Measurements from ENCODE around the gene ADAM8.

ADAM8 gene

GRCh38 chr10:133264461-133264860, 12.2 kb downstream of the ADAM8 start:
- Histone ChIP-seq H3K9me3 (ENCODE audit: control insufficient read depth in 1 of 2, low read length in 2 of 2) (no peaks in the 10 kb centered on the region), H3K27me3 (ENCODE audit: low read depth, low read length) (no peaks in the 10 kb centered on the region), H3K27ac (ENCODE audit: low read length) (no peak overlapping the region)

GRCh38 chr10:133263674-133264073, 13.0 kb downstream of the ADAM8 start:
- H3K27ac ChIP-seq (ENCODE audit: low read length) = no peak overlapping the region
- no peak overlapping the region for H3K4me3 ChIP-seq (ENCODE audit: low read depth in 1 of 2, low read length in 2 of 2)
- H3K4me1 ChIP-seq (ENCODE audit: control insufficient read depth in 1 of 2, insufficient read depth in 2 of 2, low read length in 2 of 2) = peaks cover 4 to 22% of the 10 kb centered on the region in 2 donors
- no peaks in the 10 kb centered on the region for H3K27me3 ChIP-seq (ENCODE audit: low read depth, low read length)
- no peaks in the 10 kb centered on the region for H3K9me3 ChIP-seq (ENCODE audit: control insufficient read depth in 1 of 2, low read length in 2 of 2)
- H3K36me3 ChIP-seq (ENCODE audit: control insufficient read depth in 1 of 2, insufficient read depth in 2 of 2, low read length in 2 of 2) = peaks cover 0 to 4% of the 10 kb centered on the region in 2 donors

More at GRCh38 chr10:133264461-133264860, 12.2 kb downstream of the ADAM8 start:
- no peak overlapping the region for H3K4me3 ChIP-seq (ENCODE audit: low read depth in 1 of 2, low read length in 2 of 2)
- H3K36me3 ChIP-seq (ENCODE audit: control insufficient read depth in 1 of 2, insufficient read depth in 2 of 2, low read length in 2 of 2) = peaks cover 0 to 7% of the 10 kb centered on the region in 2 donors
- peaks cover 0 to 21% of the 10 kb centered on the region in 2 donors for H3K4me1 ChIP-seq (ENCODE audit: control insufficient read depth in 1 of 2, insufficient read depth in 2 of 2, low read length in 2 of 2)

GRCh38 chr10:133262696-133263095, 14.0 kb downstream of the ADAM8 start:
- Histone ChIP-seq H3K4me3 (ENCODE audit: low read depth in 1 of 2, low read length in 2 of 2) (peak overlapping the region in 1 of 2 donors; percentile 42), H3K27ac (ENCODE audit: low read length) (no peak overlapping the region), H3K36me3 (ENCODE audit: control insufficient read depth in 1 of 2, insufficient read depth in 2 of 2, low read length in 2 of 2) (no peaks in the 10 kb centered on the region), H3K27me3 (ENCODE audit: low read depth, low read length) (no peaks in the 10 kb centered on the region), H3K9me3 (ENCODE audit: control insufficient read depth in 1 of 2, low read length in 2 of 2) (no peaks in the 10 kb centered on the region), H3K4me1 (ENCODE audit: control insufficient read depth in 1 of 2, insufficient read depth in 2 of 2, low read length in 2 of 2) (peaks cover 4 to 30% of the 10 kb centered on the region in 2 donors)

- Histone ChIP-seq H3K36me3 (ENCODE audit: control insufficient read depth in 1 of 2, insufficient read depth in 2 of 2, low read length in 2 of 2) (no peaks in the 10 kb centered on the region), H3K27me3 (ENCODE audit: low read depth, low read length) (no peaks in the 10 kb centered on the region), H3K9me3 (ENCODE audit: control insufficient read depth in 1 of 2, low read length in 2 of 2) (no peaks in the 10 kb centered on the region), H3K27ac (ENCODE audit: low read length) (no peak overlapping the region), H3K4me1 (ENCODE audit: control insufficient read depth in 1 of 2, insufficient read depth in 2 of 2, low read length in 2 of 2) (peaks cover 4 to 31% of the 10 kb centered on the region in 2 donors), H3K4me3 (ENCODE audit: low read depth in 1 of 2, low read length in 2 of 2) (peak overlapping the region in 1 of 2 donors; percentile 64)
Observed at GRCh38 chr10:133261726-133262325, 14.8 kb downstream of the ADAM8 start.

- peak overlapping the region; percentile 46 to 64 for H3K4me3 ChIP-seq (ENCODE audit: low read depth in 1 of 2, low read length in 2 of 2)
- no peaks in the 10 kb centered on the region for H3K27me3 ChIP-seq (ENCODE audit: low read depth, low read length)
- no peaks in the 10 kb centered on the region for H3K9me3 ChIP-seq (ENCODE audit: control insufficient read depth in 1 of 2, low read length in 2 of 2)
- no peak overlapping the region for H3K27ac ChIP-seq (ENCODE audit: low read length)
- H3K36me3 ChIP-seq (ENCODE audit: control insufficient read depth in 1 of 2, insufficient read depth in 2 of 2, low read length in 2 of 2) = no peaks in the 10 kb centered on the region
- H3K4me1 ChIP-seq (ENCODE audit: control insufficient read depth in 1 of 2, insufficient read depth in 2 of 2, low read length in 2 of 2) = peaks cover 4 to 31% of the 10 kb centered on the region in 2 donors
Observed at GRCh38 chr10:133260895-133261725, 15.6 kb downstream of the ADAM8 start.

GRCh38 chr10:133259602-133259989, 17.1 kb downstream of the ADAM8 start:
- no peaks in the 10 kb centered on the region for H3K9me3 ChIP-seq (ENCODE audit: control insufficient read depth in 1 of 2, low read length in 2 of 2)
- no peaks in the 10 kb centered on the region for H3K27me3 ChIP-seq (ENCODE audit: low read depth, low read length)
- no peak overlapping the region for H3K27ac ChIP-seq (ENCODE audit: low read length)
- H3K4me1 ChIP-seq (ENCODE audit: control insufficient read depth in 1 of 2, insufficient read depth in 2 of 2, low read length in 2 of 2) = peaks cover 4 to 31% of the 10 kb centered on the region in 2 donors
- H3K4me3 ChIP-seq (ENCODE audit: low read depth in 1 of 2, low read length in 2 of 2) = no peak overlapping the region
- no peaks in the 10 kb centered on the region for H3K36me3 ChIP-seq (ENCODE audit: control insufficient read depth in 1 of 2, insufficient read depth in 2 of 2, low read length in 2 of 2)

- Histone ChIP-seq H3K4me3 (ENCODE audit: low read depth in 1 of 2, low read length in 2 of 2) (no peak overlapping the region), H3K9me3 (ENCODE audit: control insufficient read depth in 1 of 2, low read length in 2 of 2) (no peaks in the 10 kb centered on the region), H3K27me3 (ENCODE audit: low read depth, low read length) (no peaks in the 10 kb centered on the region), H3K27ac (ENCODE audit: low read length) (no peak overlapping the region), H3K36me3 (ENCODE audit: control insufficient read depth in 1 of 2, insufficient read depth in 2 of 2, low read length in 2 of 2) (no peaks in the 10 kb centered on the region), H3K4me1 (ENCODE audit: control insufficient read depth in 1 of 2, insufficient read depth in 2 of 2, low read length in 2 of 2) (peaks cover 4 to 31% of the 10 kb centered on the region in 2 donors)
Observed at GRCh38 chr10:133258818-133259601, 17.7 kb downstream of the ADAM8 start.

GRCh38 chr10:133258066-133258817, 18.4 kb downstream of the ADAM8 start:
- no peaks in the 10 kb centered on the region for H3K36me3 ChIP-seq (ENCODE audit: control insufficient read depth in 1 of 2, insufficient read depth in 2 of 2, low read length in 2 of 2)

GRCh38 chr10:133257489-133258065, 19.1 kb downstream of the ADAM8 start:
- H3K9me3 ChIP-seq (ENCODE audit: control insufficient read depth in 1 of 2, low read length in 2 of 2) = no peaks in the 10 kb centered on the region
- no peak overlapping the region for H3K4me3 ChIP-seq (ENCODE audit: low read depth in 1 of 2, low read length in 2 of 2)
- H3K27ac ChIP-seq (ENCODE audit: low read length) = no peak overlapping the region
- no peaks in the 10 kb centered on the region for H3K27me3 ChIP-seq (ENCODE audit: low read depth, low read length)
- no peaks in the 10 kb centered on the region for H3K36me3 ChIP-seq (ENCODE audit: control insufficient read depth in 1 of 2, insufficient read depth in 2 of 2, low read length in 2 of 2)
- H3K4me1 ChIP-seq (ENCODE audit: control insufficient read depth in 1 of 2, insufficient read depth in 2 of 2, low read length in 2 of 2) = peaks cover 4 to 30% of the 10 kb centered on the region in 2 donors

More at GRCh38 chr10:133258066-133258817, 18.4 kb downstream of the ADAM8 start:
- no peaks in the 10 kb centered on the region for H3K27me3 ChIP-seq (ENCODE audit: low read depth, low read length)
- H3K4me3 ChIP-seq (ENCODE audit: low read depth in 1 of 2, low read length in 2 of 2) = no peak overlapping the region
- H3K9me3 ChIP-seq (ENCODE audit: control insufficient read depth in 1 of 2, low read length in 2 of 2) = no peaks in the 10 kb centered on the region
- no peak overlapping the region for H3K27ac ChIP-seq (ENCODE audit: low read length)
- peaks cover 4 to 31% of the 10 kb centered on the region in 2 donors for H3K4me1 ChIP-seq (ENCODE audit: control insufficient read depth in 1 of 2, insufficient read depth in 2 of 2, low read length in 2 of 2)

GRCh38 chr10:133255323-133255722, 21.3 kb downstream of the ADAM8 start:
- peaks cover 4 to 16% of the 10 kb centered on the region in 2 donors for H3K4me1 ChIP-seq (ENCODE audit: control insufficient read depth in 1 of 2, insufficient read depth in 2 of 2, low read length in 2 of 2)
- H3K9me3 ChIP-seq (ENCODE audit: control insufficient read depth in 1 of 2, low read length in 2 of 2) = no peaks in the 10 kb centered on the region
- no peak overlapping the region for H3K27ac ChIP-seq (ENCODE audit: low read length)
- no peaks in the 10 kb centered on the region for H3K27me3 ChIP-seq (ENCODE audit: low read depth, low read length)
- H3K4me3 ChIP-seq (ENCODE audit: low read depth in 1 of 2, low read length in 2 of 2) = no peak overlapping the region
- no peaks in the 10 kb centered on the region for H3K36me3 ChIP-seq (ENCODE audit: control insufficient read depth in 1 of 2, insufficient read depth in 2 of 2, low read length in 2 of 2)
